Dermis microvascular lymphatic vessel endothelial cell (primary cell): ENCODE results near the gene BDNF. TPM values are rescaled to one million over a fixed set of nuclear protein-coding genes. Genes with fewer than 3 reads are reported as not detected.

Source experiments
- total RNA-seq: library from RNA; depleted of rRNA; stranded (reverse); fragments of >200 nt; gene quantifications from 2 replicates; pipeline ENCODE4 v1.2.1, GENCODE V29; 2014

BDNF gene
- total RNA-seq, 1 donor from 2014 or later = under 0.01 TPM

Other genes starting within 250 kb of the BDNF start
- gene LGR4, start 227.7 kb downstream of the BDNF start, total RNA-seq = 1.2 and 2.7 TPM in 2 replicates
- 27.2 and 30.6 TPM in 2 replicates for gene LIN7C, start 193.7 kb downstream of the BDNF start, total RNA-seq